Right ventricle myocardium inferior (tissue), 1 donor: ENCODE data around the gene GSS. TPM values are rescaled to one million over a fixed set of nuclear protein-coding genes. Genes with fewer than 3 reads are reported as not detected.

ENCODE experiments used
- ATAC-seq: fragments of 200-7000 bp; cut with Tn5 transposase; one replicate; pipeline ENCODE4 v1.9.1; 2020; ENCODE audit warnings: mild to moderate bottlenecking, moderate library complexity
- DNase-seq: peaks from one replicate; pipeline ENCODE4 v3.0.0; 2021; ENCODE audit errors: missing footprints
- intact Hi-C: fragments of 100-400 bp; cut with DNase I; formaldehyde crosslinking; loops from one replicate; pipeline ENCODE4 v1.11.0; 2022
- total RNA-seq: library from RNA; stranded (reverse); fragmentation: NEBNext Ultra II Directional; extraction: Animal tissue kit (Norgen Biotek cat#: 25700); gene quantifications from one replicate; pipeline ENCODE4 v1.2.1, GENCODE V29; 2021
- donor health status: DM: no; HTN: yes; CAD: no; lungs with severe emphysema.

GSS gene
- total RNA-seq, 1 donor from 2014 or later, result 17.6 TPM

- intact Hi-C loops, result no loop called here
- ATAC-seq (no peak), DNase-seq (peak; percentile 52)
Measured at GRCh38 chr20:34995192-34995591, 39.6 kb upstream of the GSS start.

- intact Hi-C loops, result no loop called here
- no peak for ATAC-seq
- DNase-seq, result peak; percentile 4
Measured at GRCh38 chr20:34994509-34995131, 39.0 kb upstream of the GSS start.

GRCh38 chr20:34993941-34994508 lies 38.4 kb upstream of the GSS start:
- ATAC-seq (no peak), DNase-seq (peak; percentile 35)
- intact Hi-C loops, result no loop called here

GRCh38 chr20:34992751-34993417 lies 37.3 kb upstream of the GSS start:
- peak; percentile 63 for DNase-seq
- intact Hi-C loops, result no loop called here
- ATAC-seq, result no peak

- intact Hi-C loops, result no loop called here
- ATAC-seq, result no peak
- DNase-seq, result no peak
Measured at GRCh38 chr20:34990661-34991214, 35.1 kb upstream of the GSS start.

- intact Hi-C loops, result no loop called here
- ATAC-seq (no peak), DNase-seq (no peak)
Measured at GRCh38 chr20:34990231-34990630, 34.6 kb upstream of the GSS start.

GRCh38 chr20:34989670-34990069 lies 34.1 kb upstream of the GSS start:
- intact Hi-C loops, result no loop called here
- peak; percentile 59 for DNase-seq
- ATAC-seq, result no peak

GRCh38 chr20:34989118-34989517 lies 33.5 kb upstream of the GSS start:
- DNase-seq (no peak), ATAC-seq (no peak)
- intact Hi-C loops, result no loop called here

- ATAC-seq (no peak), DNase-seq (peak; percentile 59)
- intact Hi-C loops, result no loop called here
Measured at GRCh38 chr20:34988191-34988540, 32.6 kb upstream of the GSS start.

- peak; percentile 28 for DNase-seq
- peak; percentile 17 for ATAC-seq
- intact Hi-C loops, result no loop called here
Measured at GRCh38 chr20:34987288-34988190, 31.9 kb upstream of the GSS start.

- DNase-seq (peak; percentile 50), ATAC-seq (peak; percentile 4)
- intact Hi-C loops, result no loop called here
Measured at GRCh38 chr20:34986311-34987287, 31.0 kb upstream of the GSS start.

GRCh38 chr20:34985461-34986310 lies 30.1 kb upstream of the GSS start:
- no peak for ATAC-seq
- intact Hi-C loops, result no loop called here
- peak; percentile 33 for DNase-seq

GRCh38 chr20:34984756-34985261 lies 29.2 kb upstream of the GSS start:
- DNase-seq (no peak), ATAC-seq (peak; percentile 13)
- intact Hi-C loops, result no loop called here

GRCh38 chr20:34983995-34984735 lies 28.6 kb upstream of the GSS start:
- ATAC-seq, result no peak
- intact Hi-C loops, result no loop called here
- no peak for DNase-seq

- intact Hi-C loops, result no loop called here
Measured at GRCh38 chr20:34983089-34983820, 27.6 kb upstream of the GSS start.

More at GRCh38 chr20:34983089-34983820, 27.6 kb upstream of the GSS start:
- DNase-seq (no peak), ATAC-seq (no peak)
